ENCODE data around the gene FAM120AOS. TPM values are rescaled to one million over a fixed set of nuclear protein-coding genes. Genes with fewer than 3 reads are reported as not detected.
A peak's percentile ranks its signal among the peaks of the same experiment; 100 is the strongest.

The FAM120AOS gene
- polyA plus RNA-seq, 1 of the 3 experiments (the other 2 are of a cell fraction): 30.1 TPM

GRCh38 chr9:93450945-93451815 is 2.2 kb downstream of the FAM120AOS start, which contains the start of gene FAM120A:
Gene FAM120A (plus strand): TSS chr9:93451685. CDS start chr9:93451916, 231 bp downstream.
- CTCF ChIA-PET: interaction anchor here (1.0 to 5.6 kb wide), 5 partner anchors 13 to 511 kb away, joined by 3 to 26 read pairs (median 3); no protein-coding TSS in a partner anchor
- POLR2A ChIA-PET: interaction anchor here (0.7 to 1.2 kb wide), 2 partner anchors 115 to 124 kb away, joined by 3 read pairs; no protein-coding TSS in a partner anchor

GRCh38 chr9:93447655-93448054 is 5.7 kb downstream of the FAM120AOS start:
- Histone ChIP-seq H3K4me3 (ENCODE audit: low read depth in 2 of 2, low read length in 1 of 2) (no peak overlapping the region), H3K79me2 (ENCODE audit: insufficient read depth) (peaks cover 34% of the 10 kb centered on the region), H3K27ac (ENCODE audit: low read depth in 2 of 2, low read length in 1 of 2) (no peak overlapping the region), H3K36me3 (replicated peaks in 1 of 2; ENCODE audit: control insufficient read depth in 1 of 2, insufficient read depth in 2 of 2, low read length in 1 of 2) (peaks cover 27 to 39% of the 10 kb centered on the region in 2 experiments), H3F3A (replicated peaks; ENCODE audit: insufficient read depth) (peaks cover 6% of the 10 kb centered on the region), H3K9ac (no peak overlapping the region), H2AFZ (ENCODE audit: low read depth) (no peak overlapping the region), H3K4me2 (no peak overlapping the region), H3K9me2 (no peaks in the 10 kb centered on the region), H4K20me1 (ENCODE audit: insufficient read depth) (no peaks in the 10 kb centered on the region), H3K27me3 (ENCODE audit: insufficient read depth) (no peaks in the 10 kb centered on the region), H3K4me1 (ENCODE audit: control insufficient read depth in 1 of 2, insufficient read depth in 2 of 2, low read depth in 1 of 2, low read length in 1 of 2) (peaks cover 3 to 5% of the 10 kb centered on the region in 2 experiments; a peak in 3 of 4 replicates), H3K9me3 (no peaks in the 10 kb centered on the region)
- CTCF ChIA-PET: interaction anchor here (2.0 kb wide), 1 partner anchor 293 kb away, joined by 5 read pairs; no protein-coding TSS in a partner anchor
- WGBS (ENCODE audit: low lambda C conversion rate): 99% methylated on average over 4 of the region's 4 CpGs
- POLR2A ChIA-PET: no interaction called here
- TF ChIP-seq ELF1 (IDR thresholded peaks at IDR 0.05): no peak
- TF ChIP-seq YY1 (IDR thresholded peaks at IDR 0.05; ENCODE audit: low read depth): no peak
- no peak for TF ChIP-seq PBX3 (IDR thresholded peaks at IDR 0.05)
- TF ChIP-seq JUND (IDR thresholded peaks at IDR 0.05): no peak
- no peak for TF ChIP-seq ZBTB33 (IDR thresholded peaks at IDR 0.05; ENCODE audit: borderline replicate concordance, low read depth)
- no peak for TF ChIP-seq POLR2AphosphoS5 (IDR thresholded peaks at IDR 0.05; ENCODE audit: low read depth, low read length)
- TF ChIP-seq TAF1 (IDR thresholded peaks at IDR 0.05; ENCODE audit: borderline replicate concordance, low read depth, low read length): no peak
- no peak for TF ChIP-seq RFX5 (IDR thresholded peaks at IDR 0.05; ENCODE audit: low read length)
- TF ChIP-seq RCOR1 (IDR thresholded peaks at IDR 0.05; ENCODE audit: low read length): no peak
- no peak for DNase-seq

More at GRCh38 chr9:93450945-93451815, 2.2 kb downstream of the FAM120AOS start, which contains the start of gene FAM120A:
- H3K4me3 ChIP-seq (ENCODE audit: low read depth in 2 of 2, low read length in 1 of 2): peak within 1 kb of the TSS; percentile 91 to 97
- H3K4me2 ChIP-seq: peak within 1 kb of the TSS; percentile 93
- H3K4me1 ChIP-seq (ENCODE audit: control insufficient read depth in 1 of 2, insufficient read depth in 2 of 2, low read depth in 1 of 2, low read length in 1 of 2): peaks cover 5 to 10% of the 10 kb centered on the region in 2 experiments; a peak in 3 of 4 replicates
- H3K36me3 ChIP-seq (replicated peaks in 1 of 2; ENCODE audit: control insufficient read depth in 1 of 2, insufficient read depth in 2 of 2, low read length in 1 of 2): peaks cover 27 to 33% of the 10 kb centered on the region in 2 experiments
- 1% methylated on average over 7 of the region's 100 CpGs for WGBS (ENCODE audit: low lambda C conversion rate)
- no peaks in the 10 kb centered on the region for H3K9me3 ChIP-seq
- H3K9me2 ChIP-seq: no peaks in the 10 kb centered on the region
- H3K9ac ChIP-seq: peak within 1 kb of the TSS; percentile 91
- H3K79me2 ChIP-seq (ENCODE audit: insufficient read depth): peaks cover 70% of the 10 kb centered on the region
- peak within 1 kb of the TSS; percentile 71; the same call in 1 of the 2 replicates for H2AFZ ChIP-seq (ENCODE audit: low read depth)
- TF ChIP-seq TCF12 (IDR thresholded peaks at IDR 0.05) (no peak), GABPA (IDR thresholded peaks at IDR 0.05; ENCODE audit: low read depth) (peak; percentile 29; the same call in 1 of the 2 replicates), MXI1 (IDR thresholded peaks at IDR 0.05; ENCODE audit: low read depth, low read length) (peak; percentile 60), USF1 (IDR thresholded peaks at IDR 0.05; ENCODE audit: borderline replicate concordance, low read depth) (no peak), NFIC (IDR thresholded peaks at IDR 0.05; ENCODE audit: borderline replicate concordance) (no peak), YY1 (IDR thresholded peaks at IDR 0.05; ENCODE audit: low read depth) (peak; percentile 78), SIN3A (IDR thresholded peaks at IDR 0.05; ENCODE audit: borderline replicate concordance, low read depth, low read length) (0 out of 2 replicates have a peak, but pooled peaks have one; percentile 4), MAX (IDR thresholded peaks at IDR 0.05; ENCODE audit: low read depth) (peak; percentile 42; the same call in 1 of the 2 replicates), TAF1 (IDR thresholded peaks at IDR 0.05; ENCODE audit: borderline replicate concordance, low read depth, low read length) (0 out of 2 replicates have a peak, but pooled peaks have one; percentile 68), NRF1 (IDR thresholded peaks at IDR 0.05; ENCODE audit: low read depth, low read length) (0 out of 2 replicates have a peak, but pooled peaks have one; percentile 15), RAD21 (IDR thresholded peaks at IDR 0.05; ENCODE audit: low read length) (no peak), JUND (IDR thresholded peaks at IDR 0.05) (no peak), MEF2A (IDR thresholded peaks at IDR 0.05; ENCODE audit: borderline replicate concordance, low read depth) (no peak), POLR2AphosphoS5 (IDR thresholded peaks at IDR 0.05; ENCODE audit: low read depth, low read length) (peak; percentile 81), EP300 (IDR thresholded peaks at IDR 0.05; ENCODE audit: borderline replicate concordance in 1 of 2, low read depth in 1 of 2, low read length in 1 of 2) (0 out of 4 replicates have a peak, but pooled peaks of 1 of the 2 experiments have one; percentile 13)
- H4K20me1 ChIP-seq (ENCODE audit: insufficient read depth): peaks cover 16% of the 10 kb centered on the region
- H3K27me3 ChIP-seq (ENCODE audit: insufficient read depth): no peaks in the 10 kb centered on the region
- peaks cover 6% of the 10 kb centered on the region for H3F3A ChIP-seq (replicated peaks; ENCODE audit: insufficient read depth)
- peak; percentile 91 for DNase-seq
- H3K27ac ChIP-seq (ENCODE audit: low read depth in 2 of 2, low read length in 1 of 2): peak within 1 kb of the TSS; percentile 87 to 94
